ENCODE results near the gene KCND3.

DNA sequence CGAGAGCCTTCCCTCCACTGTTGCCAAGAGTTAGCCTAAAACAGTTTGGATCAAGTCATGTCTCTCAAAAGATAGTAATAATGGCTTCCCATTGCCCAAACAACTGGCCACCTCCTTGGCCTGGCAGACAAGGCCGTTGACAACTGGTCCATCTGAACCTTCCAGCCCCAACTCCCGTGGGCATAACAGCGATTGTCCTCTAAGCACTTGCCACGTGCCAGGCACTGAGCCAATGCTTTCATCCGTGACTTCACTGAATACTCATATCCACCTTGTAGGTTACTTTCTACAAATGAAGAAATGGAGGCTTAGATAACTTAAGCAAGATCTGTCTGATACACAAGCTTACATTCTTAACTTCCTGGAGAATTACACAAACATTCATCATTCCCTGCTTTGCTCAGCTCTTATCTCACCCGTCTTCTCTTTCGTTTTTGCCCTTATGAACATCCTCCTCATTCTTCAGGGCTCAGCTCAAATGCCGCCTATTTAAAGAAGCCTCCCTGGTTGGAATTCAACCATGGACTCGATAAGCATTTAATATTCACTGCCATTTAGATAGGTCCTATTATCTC is 106.4 kb downstream of the KCND3 start:
- TF ChIP-seq GATA2 (IDR thresholded peaks at IDR 0.05; ENCODE audit: low read depth, low read length) (no peak), GATA3 (IDR thresholded peaks at IDR 0.05; ENCODE audit: low read depth, low read length) (no peak)
